ENCODE data around the gene CDYL. TPM values are rescaled to one million over a fixed set of nuclear protein-coding genes. Genes with fewer than 3 reads are reported as not detected.

The CDYL gene
- total RNA-seq, 1 experiment from 2014 or later, result 41.6 TPM

- BruUV-seq (replicated peaks), result no TSS peak
- H3K4me3 Mint-ChIP-seq (ENCODE audit: unreplicated experiment), result no peak overlapping the region
- Histone ChIP-seq H3K9me3 (peaks cover 5% of the 10 kb centered on the region; the same call in 1 of the 2 replicates), H3K4me3 (ENCODE audit: low read depth, low read length) (no peak overlapping the region), H3K4me1 (0 out of 2 replicates have a peak, but pooled peaks cover 4% of the 10 kb centered on the region), H3K36me3 (ENCODE audit: control insufficient read depth, insufficient read depth, low read length) (no peaks in the 10 kb centered on the region), H3K27me3 (replicated peaks; ENCODE audit: control insufficient read depth, insufficient read depth, low read length) (no peaks in the 10 kb centered on the region)
- peaks cover 5% of the 10 kb centered on the region for H3K4me1 Mint-ChIP-seq (ENCODE audit: low read depth, unreplicated experiment)
- intact Hi-C loops (cut with micrococcal nuclease; ENCODE audit: unreplicated experiment), result no loop called here
- H3K27me3 Mint-ChIP-seq (ENCODE audit: insufficient read depth, unreplicated experiment), result no peaks in the 10 kb centered on the region
- TF ChIP-seq, protein P1, sequence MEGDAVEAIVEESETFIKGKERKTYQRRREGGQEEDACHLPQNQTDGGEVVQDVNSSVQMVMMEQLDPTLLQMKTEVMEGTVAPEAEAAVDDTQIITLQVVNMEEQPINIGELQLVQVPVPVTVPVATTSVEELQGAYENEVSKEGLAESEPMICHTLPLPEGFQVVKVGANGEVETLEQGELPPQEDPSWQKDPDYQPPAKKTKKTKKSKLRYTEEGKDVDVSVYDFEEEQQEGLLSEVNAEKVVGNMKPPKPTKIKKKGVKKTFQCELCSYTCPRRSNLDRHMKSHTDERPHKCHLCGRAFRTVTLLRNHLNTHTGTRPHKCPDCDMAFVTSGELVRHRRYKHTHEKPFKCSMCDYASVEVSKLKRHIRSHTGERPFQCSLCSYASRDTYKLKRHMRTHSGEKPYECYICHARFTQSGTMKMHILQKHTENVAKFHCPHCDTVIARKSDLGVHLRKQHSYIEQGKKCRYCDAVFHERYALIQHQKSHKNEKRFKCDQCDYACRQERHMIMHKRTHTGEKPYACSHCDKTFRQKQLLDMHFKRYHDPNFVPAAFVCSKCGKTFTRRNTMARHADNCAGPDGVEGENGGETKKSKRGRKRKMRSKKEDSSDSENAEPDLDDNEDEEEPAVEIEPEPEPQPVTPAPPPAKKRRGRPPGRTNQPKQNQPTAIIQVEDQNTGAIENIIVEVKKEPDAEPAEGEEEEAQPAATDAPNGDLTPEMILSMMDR (IDR thresholded peaks at IDR 0.05; ENCODE audit: insufficient read depth in 1 of 2, low read depth in 1 of 2, low read length in 1 of 2, severe bottlenecking in 1 of 2, unreplicated experiment in 1 of 2), result no peak
- DNase-seq, result no peak
- CTCF ChIA-PET, result no interaction called here
- H3K27ac Mint-ChIP-seq (ENCODE audit: unreplicated experiment), result no peak overlapping the region
- POLR2A ChIA-PET, result no interaction called here
- H3K9me3 Mint-ChIP-seq (ENCODE audit: unreplicated experiment), result peaks cover 21% of the 10 kb centered on the region
- H3K36me3 Mint-ChIP-seq (ENCODE audit: insufficient read depth, unreplicated experiment), result no peaks in the 10 kb centered on the region
Measured at GRCh38 chr6:4781967-4782575, 5.9 kb downstream of the CDYL start.

DNA sequence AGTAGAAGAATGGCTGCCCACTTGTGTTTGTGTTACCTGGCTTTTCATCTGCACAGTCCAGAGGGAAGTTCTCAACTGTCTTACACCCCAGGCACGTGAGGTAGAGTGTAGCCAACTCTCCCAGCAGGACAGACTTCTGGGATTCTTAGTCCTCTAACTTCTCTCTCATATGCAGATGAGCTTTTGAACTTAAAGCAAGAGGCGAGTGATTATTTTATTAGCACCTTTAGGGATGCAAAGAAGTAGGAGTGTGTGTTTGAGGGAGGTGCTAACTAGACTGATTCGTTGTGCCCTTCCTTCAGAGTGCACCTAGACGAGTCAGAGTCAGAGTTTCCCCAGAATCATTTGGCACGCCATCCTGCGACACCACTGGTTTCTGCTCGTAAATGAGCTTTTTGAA is 10.8 kb downstream of the CDYL start:
- H3K4me1 Mint-ChIP-seq (ENCODE audit: low read depth, unreplicated experiment), result peaks cover 24% of the 10 kb centered on the region

DNA sequence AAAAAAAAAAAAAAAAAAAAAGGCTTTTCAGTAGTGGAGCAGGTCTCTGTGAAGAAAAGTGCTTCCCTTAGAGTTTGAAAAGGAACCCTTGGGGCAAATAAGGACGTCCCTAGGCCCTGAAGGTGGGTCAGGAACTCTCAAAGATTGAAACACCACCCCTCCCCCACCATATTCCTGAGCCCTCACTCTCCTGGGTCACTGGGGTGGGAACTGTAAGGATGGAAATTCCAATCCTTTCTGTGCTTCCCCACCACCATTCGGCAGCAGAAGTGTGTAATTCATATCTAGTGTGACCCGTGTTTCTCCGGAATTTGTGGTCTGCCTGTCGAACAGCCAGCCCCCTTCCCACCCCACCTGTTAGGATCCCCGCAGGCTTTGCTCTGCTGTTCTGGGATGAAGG is 12.3 kb downstream of the CDYL start:
- CTCF ChIA-PET, result no interaction called here
- H3K9me3 Mint-ChIP-seq (ENCODE audit: unreplicated experiment), result peaks cover 9% of the 10 kb centered on the region
- Histone ChIP-seq H3K9me3 (no peaks in the 10 kb centered on the region), H3K4me3 (ENCODE audit: low read depth, low read length) (no peak overlapping the region), H3K36me3 (ENCODE audit: control insufficient read depth, insufficient read depth, low read length) (no peaks in the 10 kb centered on the region), H3K4me1 (0 out of 2 replicates have a peak, but pooled peaks cover 4% of the 10 kb centered on the region), H3K27me3 (replicated peaks; ENCODE audit: control insufficient read depth, insufficient read depth, low read length) (no peaks in the 10 kb centered on the region)
- BruUV-seq (replicated peaks), result no TSS peak
- no peak overlapping the region for H3K27ac Mint-ChIP-seq (ENCODE audit: unreplicated experiment)
- H3K27me3 Mint-ChIP-seq (ENCODE audit: insufficient read depth, unreplicated experiment), result no peaks in the 10 kb centered on the region
- intact Hi-C loops (cut with micrococcal nuclease; ENCODE audit: unreplicated experiment), result no loop called here
- H3K36me3 Mint-ChIP-seq (ENCODE audit: insufficient read depth, unreplicated experiment), result no peaks in the 10 kb centered on the region
- peaks cover 24% of the 10 kb centered on the region for H3K4me1 Mint-ChIP-seq (ENCODE audit: low read depth, unreplicated experiment)
- POLR2A ChIA-PET, result no interaction called here
- H3K4me3 Mint-ChIP-seq (ENCODE audit: unreplicated experiment), result no peak overlapping the region
- DNase-seq, result no peak
- TF ChIP-seq, protein P1 (IDR thresholded peaks at IDR 0.05; ENCODE audit: insufficient read depth in 1 of 2, low read depth in 1 of 2, low read length in 1 of 2, severe bottlenecking in 1 of 2, unreplicated experiment in 1 of 2), result no peak

More for the DNA sequence above, 10.8 kb downstream of the CDYL start:
- Histone ChIP-seq H3K4me1 (0 out of 2 replicates have a peak, but pooled peaks cover 4% of the 10 kb centered on the region), H3K9me3 (no peaks in the 10 kb centered on the region), H3K4me3 (ENCODE audit: low read depth, low read length) (no peak overlapping the region), H3K36me3 (ENCODE audit: control insufficient read depth, insufficient read depth, low read length) (no peaks in the 10 kb centered on the region), H3K27me3 (replicated peaks; ENCODE audit: control insufficient read depth, insufficient read depth, low read length) (no peaks in the 10 kb centered on the region)
- Mint-ChIP-seq H3K36me3 (ENCODE audit: insufficient read depth, unreplicated experiment) (no peaks in the 10 kb centered on the region), H3K27me3 (ENCODE audit: insufficient read depth, unreplicated experiment) (no peaks in the 10 kb centered on the region), H3K4me3 (ENCODE audit: unreplicated experiment) (no peak overlapping the region), H3K27ac (ENCODE audit: unreplicated experiment) (no peak overlapping the region), H3K9me3 (ENCODE audit: unreplicated experiment) (peaks cover 11% of the 10 kb centered on the region)
- TF ChIP-seq, protein P1 (IDR thresholded peaks at IDR 0.05; ENCODE audit: insufficient read depth in 1 of 2, low read depth in 1 of 2, low read length in 1 of 2, severe bottlenecking in 1 of 2, unreplicated experiment in 1 of 2), result no peak
- ChIA-PET POLR2A (interaction anchor here (0.6 kb wide), 1 partner anchor 10 kb away, joined by 4 read pairs; no protein-coding TSS in a partner anchor), CTCF (no interaction called here)
- DNase-seq, result no peak
- BruUV-seq (replicated peaks), result no TSS peak
- intact Hi-C loops (cut with micrococcal nuclease; ENCODE audit: unreplicated experiment), result no loop called here
